GM12865 (cell line): ENCODE data around the gene EGFL6.

ENCODE experiments used
- DNase-seq: peaks from one replicate; pipeline ENCODE4 v3.0.0; 2010; ENCODE audit warnings: low read depth
- H3K4me3 ChIP-seq: 2 replicates; pipeline ENCODE4 v1.5.1; 2011; ENCODE audit warnings: mild to moderate bottlenecking, low read depth, low read length, control low read depth
- CTCF ChIP-seq: IDR thresholded peaks from 2 replicates; pipeline ENCODE4 v1.5.1; 2011; ENCODE audit warnings: low read length, control low read depth, low read depth, inconsistent platforms; ENCODE audit not compliant: insufficient read depth; ENCODE audit errors: missing control alignments

Gene EGFL6

GRCh38 chrX:13569479-13570260 is at the start of gene EGFL6:
Gene EGFL6 (plus strand): TSS chrX:13569601. CDS start chrX:13569862, 261 bp downstream.
- no peak within 1 kb of the TSS; the same call in 1 of the 2 replicates for H3K4me3 ChIP-seq
- TF ChIP-seq CTCF, result no peak

GRCh38 chrX:13520351-13520750 is 49.0 kb upstream of the EGFL6 start:
- no peak for DNase-seq
- H3K4me3 ChIP-seq, result no peak overlapping the region
- no peak for TF ChIP-seq CTCF

More at GRCh38 chrX:13569479-13570260, at the start of gene EGFL6:
- no peak for DNase-seq

- DNase-seq, result no peak
- no peak overlapping the region for H3K4me3 ChIP-seq
- TF ChIP-seq CTCF, result no peak
Observed at GRCh38 chrX:13520936-13521335, 48.5 kb upstream of the EGFL6 start.

GRCh38 chrX:13522811-13523210 is 46.6 kb upstream of the EGFL6 start:
- no peak for TF ChIP-seq CTCF
- DNase-seq, result no peak
- H3K4me3 ChIP-seq, result no peak overlapping the region

- DNase-seq, result no peak
- TF ChIP-seq CTCF, result no peak
- H3K4me3 ChIP-seq, result no peak overlapping the region
Observed at GRCh38 chrX:13533726-13534125, 35.7 kb upstream of the EGFL6 start.

- no peak overlapping the region for H3K4me3 ChIP-seq
- DNase-seq, result no peak
Observed at GRCh38 chrX:13535376-13536165, 33.8 kb upstream of the EGFL6 start.

More at GRCh38 chrX:13535376-13536165, 33.8 kb upstream of the EGFL6 start:
- TF ChIP-seq CTCF, result no peak
